Stimulated activated CD4-positive, alpha-beta T cell treated with anti-CD3 and anti-CD28 coated beads, TNF-alpha, amount 100 ng/mL, for 48 hours (primary cell): ENCODE results near the gene PARK7.
"Not testable (repeated sequence)": the region's sequence is repeated elsewhere in the genome, so short reads cannot be mapped to it uniquely, and the experiment has no call there.

Experiments
- DNase-seq, 3 donors: peaks; one replicate each; pipeline ENCODE4 v3.0.0-alpha.2; 2020; ENCODE audit warnings: low read depth in 3 of 3

The PARK7 gene

DNA sequence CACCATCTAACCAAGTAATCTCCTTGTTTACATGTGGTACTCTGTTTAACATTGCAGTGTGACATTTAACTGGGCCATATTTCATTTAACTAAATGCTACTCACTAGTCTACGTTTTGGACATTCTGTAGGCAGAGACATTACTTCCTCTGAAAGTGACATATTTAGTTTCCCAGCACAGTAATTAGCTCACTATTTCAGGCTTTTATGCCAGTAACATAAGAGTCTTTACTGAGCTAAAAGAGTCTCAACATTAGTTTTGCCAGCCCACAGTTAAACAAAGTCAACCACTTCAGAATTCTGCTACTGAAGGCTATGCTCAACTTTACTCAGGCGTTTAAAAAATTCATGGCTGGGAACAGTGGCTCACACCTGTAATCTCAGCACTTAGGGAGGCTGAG lies 18.3 kb upstream of the PARK7 start:
- no peak for DNase-seq

- DNase-seq: no peak
These were observed 12.6 kb upstream of the PARK7 start for GRCh38 chr1:7948960-7949359.

- DNase-seq: not testable (repeated sequence)
These were observed 8.7 kb upstream of the PARK7 start for GRCh38 chr1:7952791-7953190.

- peak; percentile 69 to 78 (median 71) for DNase-seq
These were observed 7.5 kb upstream of the PARK7 start for GRCh38 chr1:7953850-7954609.

GRCh38 chr1:7954683-7955082 lies 6.8 kb upstream of the PARK7 start:
- no peak for DNase-seq

DNA sequence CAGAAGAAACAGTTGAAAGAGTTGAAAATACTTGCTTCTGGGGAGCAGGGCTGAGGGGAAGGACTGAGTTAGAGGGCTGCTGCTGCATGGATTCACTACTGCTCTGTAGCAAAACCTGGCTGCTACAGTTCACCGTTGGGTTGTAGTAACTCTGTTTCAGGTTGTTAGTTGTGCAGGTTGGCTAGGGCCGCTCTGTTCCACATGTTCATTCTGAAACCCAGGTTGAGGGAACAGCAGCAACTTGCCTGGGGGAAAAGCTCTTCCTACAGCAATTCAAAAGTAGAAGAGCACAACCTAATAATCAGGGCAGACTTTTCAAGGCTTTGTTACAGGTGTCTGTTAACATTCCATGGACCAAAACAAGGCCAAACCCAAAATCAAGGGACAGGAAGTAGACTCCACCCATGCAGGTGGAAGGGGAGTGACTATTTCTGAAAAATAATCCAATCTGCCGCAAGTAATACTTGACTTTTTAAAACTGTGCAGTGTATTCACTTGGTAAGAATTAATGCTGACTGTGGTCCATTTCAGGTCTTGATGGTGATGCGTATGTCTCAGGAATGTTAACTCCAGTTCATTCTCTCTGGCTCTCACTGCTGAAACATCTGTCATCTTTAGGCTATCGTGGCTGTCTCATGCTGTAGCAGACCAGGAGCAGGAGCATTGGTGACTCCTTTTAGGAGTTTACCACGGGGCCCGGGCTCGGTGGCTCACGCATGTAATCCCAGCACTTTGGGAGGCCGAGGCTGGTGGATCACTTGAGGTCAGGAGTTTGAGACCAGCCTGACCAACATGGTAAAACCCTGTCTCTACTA lies 5.1 kb upstream of the PARK7 start:
- DNase-seq: no peak

GRCh38 chr1:7960165-7960564 lies 1.3 kb upstream of the PARK7 start:
- no peak for DNase-seq

DNA sequence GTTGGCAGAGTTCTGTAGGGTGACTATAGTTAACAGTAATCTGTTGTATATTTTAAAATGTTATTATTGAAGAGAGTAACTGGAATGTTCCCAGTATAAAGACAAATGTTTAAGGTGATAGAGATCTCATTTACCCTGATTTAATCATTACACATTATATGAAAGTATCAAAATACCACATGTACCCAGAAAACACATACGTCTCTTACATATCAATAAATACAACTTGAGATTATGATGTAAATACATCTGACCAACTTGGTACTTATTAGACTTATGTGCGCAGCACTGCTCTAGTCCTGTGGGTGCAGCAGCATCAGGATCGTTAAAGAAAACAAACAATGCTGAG lies 670 bp upstream of the PARK7 start:
- DNase-seq: no peak

GRCh38 chr1:7962014-7962335 lies 464 bp downstream of the PARK7 start:
- no peak for DNase-seq

GRCh38 chr1:7962636-7963377 lies 1.3 kb downstream of the PARK7 start:
- no peak for DNase-seq

GRCh38 chr1:7963378-7963730 lies 1.8 kb downstream of the PARK7 start:
- not testable (repeated sequence) for DNase-seq

DNA sequence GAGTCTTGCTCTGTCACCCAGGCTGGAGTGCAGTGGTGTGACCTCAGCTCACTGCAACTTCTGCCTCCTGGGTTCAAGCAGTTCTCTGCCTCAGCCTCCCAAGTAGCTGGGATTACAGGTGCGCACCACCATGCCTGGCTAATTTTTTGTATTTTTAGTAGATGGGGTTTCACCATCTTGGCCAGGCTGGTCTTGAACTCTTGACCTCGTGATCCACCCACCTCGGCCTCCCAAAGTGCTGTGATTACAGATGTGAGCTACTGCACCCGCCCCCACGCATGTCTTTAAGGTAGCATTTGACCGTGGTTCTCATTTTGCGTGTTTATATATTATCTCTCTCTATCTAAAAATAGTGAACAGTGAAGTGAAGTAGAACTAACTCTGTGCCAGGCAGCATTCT lies 2.3 kb downstream of the PARK7 start:
- DNase-seq: not testable (repeated sequence)

DNA sequence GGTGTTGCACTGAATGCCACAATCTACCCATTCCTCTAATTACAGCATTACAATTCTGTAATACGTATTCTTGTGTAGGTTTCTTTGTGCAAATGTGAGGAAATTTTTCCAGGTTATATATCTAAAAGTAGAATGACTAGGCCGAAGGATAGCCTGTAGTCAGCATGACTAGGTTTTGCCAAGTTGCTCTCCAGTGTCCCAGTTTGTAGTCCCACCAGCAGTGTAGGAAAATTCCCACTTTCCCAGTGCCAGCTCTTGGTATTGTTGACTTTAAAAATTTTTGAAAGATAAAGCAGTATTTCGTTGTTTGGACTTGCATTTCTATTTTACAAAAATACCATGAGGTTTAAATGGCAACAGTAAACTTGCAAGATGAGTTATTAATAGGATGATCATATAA lies 3.0 kb downstream of the PARK7 start:
- DNase-seq: no peak

DNA sequence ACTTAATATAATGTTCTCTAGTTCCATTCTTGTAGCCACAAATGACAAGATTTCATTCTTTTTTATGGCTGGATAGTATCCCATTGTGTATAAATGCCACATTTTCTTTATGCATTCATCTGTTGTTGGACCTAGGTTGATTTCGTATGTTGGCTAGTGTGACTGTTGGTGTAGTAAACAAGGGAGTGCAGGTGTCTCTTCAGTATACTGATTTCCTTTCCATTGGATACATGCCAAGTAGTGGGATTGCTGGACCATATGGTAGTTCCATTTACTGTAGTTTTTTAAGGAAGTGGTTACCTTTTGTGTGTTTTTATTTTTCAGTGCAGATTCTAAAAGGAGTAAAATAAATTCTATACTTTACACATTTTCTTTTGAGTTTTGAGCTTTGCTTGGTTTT lies 5.7 kb downstream of the PARK7 start:
- no peak for DNase-seq

GRCh38 chr1:7967651-7968050 lies 6.1 kb downstream of the PARK7 start:
- DNase-seq: no peak

DNA sequence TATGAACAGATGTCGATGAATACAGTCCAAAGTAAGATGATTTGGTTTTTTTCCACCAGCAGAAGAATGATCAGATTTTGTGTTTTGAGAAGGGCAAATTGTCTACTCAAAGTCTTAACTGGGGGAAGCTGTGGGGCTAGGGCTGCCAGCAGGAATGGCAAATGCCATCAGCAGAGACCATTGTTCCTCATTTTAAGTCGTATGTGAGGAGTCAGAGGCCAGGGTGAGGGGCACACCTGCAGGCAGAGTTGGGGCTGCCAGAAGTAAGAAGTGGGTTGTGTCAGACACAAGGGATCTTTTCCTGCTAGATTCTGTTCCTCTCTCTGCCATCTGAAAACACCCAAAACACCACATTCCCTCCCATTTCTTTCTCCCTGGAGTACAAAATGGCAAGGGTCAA lies 8.7 kb downstream of the PARK7 start:
- no peak for DNase-seq

- no peak for DNase-seq
These were observed 9.5 kb downstream of the PARK7 start for GRCh38 chr1:7971024-7971423.

GRCh38 chr1:7972285-7972684 lies 10.8 kb downstream of the PARK7 start:
- no peak for DNase-seq

DNA sequence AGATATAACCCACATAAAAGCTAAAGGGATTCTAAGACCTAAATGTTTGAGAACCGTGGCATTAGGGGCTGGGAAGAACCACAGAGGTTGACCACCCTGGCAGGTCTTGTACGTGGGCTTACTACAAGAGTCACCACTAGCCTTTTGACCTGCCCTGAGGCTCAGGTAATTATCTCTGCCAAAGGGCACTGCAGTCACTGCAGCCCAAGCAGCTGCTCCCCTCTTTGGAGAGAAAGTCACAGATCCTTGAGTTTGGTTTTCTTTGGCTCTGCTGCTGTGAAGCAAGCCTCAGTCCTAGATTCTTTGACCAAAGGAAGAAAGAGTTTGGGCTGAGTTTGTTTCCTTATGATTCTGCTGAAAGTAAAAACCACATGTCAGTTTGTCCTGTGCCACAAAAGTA lies 11.6 kb downstream of the PARK7 start:
- DNase-seq: no peak

- DNase-seq: peak in 1 of 3 donors; percentile 27
These were observed 13.8 kb downstream of the PARK7 start for GRCh38 chr1:7975212-7975865.

GRCh38 chr1:7980984-7981383 lies 19.5 kb downstream of the PARK7 start:
- DNase-seq: no peak

DNA sequence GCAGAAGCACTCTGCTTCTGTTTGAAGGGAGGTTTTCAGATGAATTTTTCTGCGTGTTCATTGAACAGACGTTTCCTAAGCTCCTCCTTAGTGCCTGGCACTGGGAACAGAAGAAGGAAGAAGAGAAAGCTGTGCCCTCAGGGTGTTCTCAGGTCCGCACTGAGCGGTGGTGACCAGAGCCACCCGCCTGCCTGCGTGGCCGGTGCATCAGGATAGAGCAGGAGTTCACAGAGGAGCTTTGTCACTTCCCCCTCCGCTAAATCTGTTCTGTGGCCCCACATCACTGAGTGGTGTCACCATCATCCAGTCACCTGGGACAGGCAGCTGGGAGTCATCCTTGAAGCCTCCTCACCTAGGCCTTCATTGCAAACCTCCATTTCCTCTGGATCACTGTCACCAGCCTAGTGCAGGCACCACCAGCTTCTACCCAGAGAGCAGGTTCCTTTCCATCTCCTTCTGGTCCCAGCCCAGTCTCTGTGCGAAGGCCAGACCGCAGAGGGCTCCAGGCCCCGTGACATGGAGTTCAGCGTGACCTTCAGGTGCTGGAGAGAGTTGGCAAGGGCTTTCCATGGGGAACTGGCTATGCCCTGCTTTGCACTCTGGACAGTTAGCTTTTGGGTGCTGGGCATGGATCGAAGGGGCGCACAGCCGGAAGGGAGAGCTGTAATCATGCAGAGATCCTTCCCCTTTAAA lies 21.7 kb downstream of the PARK7 start:
- DNase-seq: no peak
